ENCODE results near the gene C1RL.

Gene C1RL

GRCh38 chr12:7139200-7139599 is 30.2 kb upstream of the C1RL start:
- Histone ChIP-seq H3K9ac (ENCODE audit: low read length in 5 of 5) (no peak overlapping the region), H3K4me1 (ENCODE audit: control insufficient read depth in 5 of 5, insufficient read depth in 5 of 5, low read length in 5 of 5) (peaks cover 0 to 2% (median 0%) of the 10 kb centered on the region in 5 donors), H3K4me3 (ENCODE audit: low read depth in 1 of 5, low read length in 5 of 5) (no peak overlapping the region), H3K36me3 (ENCODE audit: control insufficient read depth in 5 of 5, insufficient read depth in 5 of 5, low read length in 5 of 5) (peaks cover 0 to 32% (median 24%) of the 10 kb centered on the region in 5 donors), H3K27me3 (ENCODE audit: control insufficient read depth in 5 of 5, insufficient read depth in 4 of 5, low read length in 5 of 5) (no peaks in the 10 kb centered on the region), H3K9me3 (ENCODE audit: control insufficient read depth in 5 of 5, low read length in 5 of 5) (no peaks in the 10 kb centered on the region), H3K27ac (ENCODE audit: low read depth, low read length) (no peak overlapping the region)

- Histone ChIP-seq H3K27ac (ENCODE audit: low read depth, low read length) (no peak overlapping the region), H3K9me3 (ENCODE audit: control insufficient read depth in 5 of 5, low read length in 5 of 5) (no peaks in the 10 kb centered on the region), H3K27me3 (ENCODE audit: control insufficient read depth in 5 of 5, insufficient read depth in 4 of 5, low read length in 5 of 5) (no peaks in the 10 kb centered on the region), H3K4me3 (ENCODE audit: low read depth in 1 of 5, low read length in 5 of 5) (no peak overlapping the region), H3K36me3 (ENCODE audit: control insufficient read depth in 5 of 5, insufficient read depth in 5 of 5, low read length in 5 of 5) (peaks cover 0 to 34% (median 26%) of the 10 kb centered on the region in 5 donors), H3K9ac (ENCODE audit: low read length in 5 of 5) (no peak overlapping the region), H3K4me1 (ENCODE audit: control insufficient read depth in 5 of 5, insufficient read depth in 5 of 5, low read length in 5 of 5) (peaks cover 0 to 2% (median 0%) of the 10 kb centered on the region in 5 donors)
Observed at GRCh38 chr12:7137908-7138307, 28.9 kb upstream of the C1RL start.

- peaks cover 0 to 5% (median 0%) of the 10 kb centered on the region in 5 donors for H3K4me1 ChIP-seq (ENCODE audit: control insufficient read depth in 5 of 5, insufficient read depth in 5 of 5, low read length in 5 of 5)
- no peaks in the 10 kb centered on the region for H3K9me3 ChIP-seq (ENCODE audit: control insufficient read depth in 5 of 5, low read length in 5 of 5)
- peaks cover 0 to 34% (median 26%) of the 10 kb centered on the region in 5 donors for H3K36me3 ChIP-seq (ENCODE audit: control insufficient read depth in 5 of 5, insufficient read depth in 5 of 5, low read length in 5 of 5)
- H3K27ac ChIP-seq (ENCODE audit: low read depth, low read length): no peak overlapping the region
- H3K9ac ChIP-seq (ENCODE audit: low read length in 5 of 5): no peak overlapping the region
- H3K27me3 ChIP-seq (ENCODE audit: control insufficient read depth in 5 of 5, insufficient read depth in 4 of 5, low read length in 5 of 5): peaks cover 0 to 6% (median 3%) of the 10 kb centered on the region in 5 donors
- no peak overlapping the region for H3K4me3 ChIP-seq (ENCODE audit: low read depth in 1 of 5, low read length in 5 of 5)
Observed at GRCh38 chr12:7136676-7137075, 27.7 kb upstream of the C1RL start.

- Histone ChIP-seq H3K27me3 (ENCODE audit: control insufficient read depth in 5 of 5, insufficient read depth in 4 of 5, low read length in 5 of 5) (peaks cover 0 to 12% (median 9%) of the 10 kb centered on the region in 5 donors), H3K36me3 (ENCODE audit: control insufficient read depth in 5 of 5, insufficient read depth in 5 of 5, low read length in 5 of 5) (peaks cover 0 to 34% (median 25%) of the 10 kb centered on the region in 5 donors), H3K9me3 (ENCODE audit: control insufficient read depth in 5 of 5, low read length in 5 of 5) (no peaks in the 10 kb centered on the region), H3K4me3 (ENCODE audit: low read depth in 1 of 5, low read length in 5 of 5) (no peak overlapping the region), H3K27ac (ENCODE audit: low read depth, low read length) (no peak overlapping the region), H3K4me1 (ENCODE audit: control insufficient read depth in 5 of 5, insufficient read depth in 5 of 5, low read length in 5 of 5) (peaks cover 1 to 5% (median 2%) of the 10 kb centered on the region in 5 donors), H3K9ac (ENCODE audit: low read length in 5 of 5) (no peak overlapping the region)
Observed at GRCh38 chr12:7136071-7136470, 27.1 kb upstream of the C1RL start.

GRCh38 chr12:7134396-7135166 is 25.6 kb upstream of the C1RL start:
- no peaks in the 10 kb centered on the region for H3K9me3 ChIP-seq (ENCODE audit: control insufficient read depth in 5 of 5, low read length in 5 of 5)
- H3K36me3 ChIP-seq (ENCODE audit: control insufficient read depth in 5 of 5, insufficient read depth in 5 of 5, low read length in 5 of 5): peaks cover 0 to 34% (median 24%) of the 10 kb centered on the region in 5 donors
- H3K9ac ChIP-seq (ENCODE audit: low read length in 5 of 5): no peak overlapping the region
- H3K4me1 ChIP-seq (ENCODE audit: control insufficient read depth in 5 of 5, insufficient read depth in 5 of 5, low read length in 5 of 5): peaks cover 5 to 18% (median 15%) of the 10 kb centered on the region in 5 donors
- no peak overlapping the region for H3K4me3 ChIP-seq (ENCODE audit: low read depth in 1 of 5, low read length in 5 of 5)
- peaks cover 7 to 19% (median 12%) of the 10 kb centered on the region in 5 donors for H3K27me3 ChIP-seq (ENCODE audit: control insufficient read depth in 5 of 5, insufficient read depth in 4 of 5, low read length in 5 of 5)
- no peak overlapping the region for H3K27ac ChIP-seq (ENCODE audit: low read depth, low read length)

GRCh38 chr12:7131502-7131866 is 22.5 kb upstream of the C1RL start:
- Histone ChIP-seq H3K36me3 (ENCODE audit: control insufficient read depth in 5 of 5, insufficient read depth in 5 of 5, low read length in 5 of 5) (peaks cover 0 to 26% (median 10%) of the 10 kb centered on the region in 5 donors), H3K4me3 (ENCODE audit: low read depth in 1 of 5, low read length in 5 of 5) (peak overlapping the region in 2 of 5 donors; percentile 61 to 71), H3K27me3 (ENCODE audit: control insufficient read depth in 5 of 5, insufficient read depth in 4 of 5, low read length in 5 of 5) (peaks cover 10 to 35% (median 28%) of the 10 kb centered on the region in 5 donors), H3K9ac (ENCODE audit: low read length in 5 of 5) (no peak overlapping the region), H3K9me3 (ENCODE audit: control insufficient read depth in 5 of 5, low read length in 5 of 5) (no peaks in the 10 kb centered on the region), H3K4me1 (ENCODE audit: control insufficient read depth in 5 of 5, insufficient read depth in 5 of 5, low read length in 5 of 5) (peaks cover 8 to 34% (median 31%) of the 10 kb centered on the region in 5 donors), H3K27ac (ENCODE audit: low read depth, low read length) (no peak overlapping the region)

- Histone ChIP-seq H3K27me3 (ENCODE audit: control insufficient read depth in 5 of 5, insufficient read depth in 4 of 5, low read length in 5 of 5) (peaks cover 10 to 35% (median 28%) of the 10 kb centered on the region in 5 donors), H3K36me3 (ENCODE audit: control insufficient read depth in 5 of 5, insufficient read depth in 5 of 5, low read length in 5 of 5) (peaks cover 0 to 20% (median 4%) of the 10 kb centered on the region in 5 donors), H3K27ac (ENCODE audit: low read depth, low read length) (peak overlapping the region; percentile 16), H3K4me3 (ENCODE audit: low read depth in 1 of 5, low read length in 5 of 5) (peak overlapping the region; percentile 48 to 71 (median 53)), H3K9me3 (ENCODE audit: control insufficient read depth in 5 of 5, low read length in 5 of 5) (no peaks in the 10 kb centered on the region), H3K4me1 (ENCODE audit: control insufficient read depth in 5 of 5, insufficient read depth in 5 of 5, low read length in 5 of 5) (peaks cover 8 to 34% (median 31%) of the 10 kb centered on the region in 5 donors), H3K9ac (ENCODE audit: low read length in 5 of 5) (peak overlapping the region in 3 of 5 donors; percentile 19 to 64 (median 22))
Observed at GRCh38 chr12:7130701-7131501, 21.9 kb upstream of the C1RL start.

GRCh38 chr12:7129872-7130691 is 21.1 kb upstream of the C1RL start, which contains the start of gene CLSTN3:
Gene CLSTN3 (plus strand): TSS chr12:7130371. CDS start chr12:7130649, 278 bp downstream.
- Histone ChIP-seq H3K4me1 (ENCODE audit: control insufficient read depth in 5 of 5, insufficient read depth in 5 of 5, low read length in 5 of 5) (peaks cover 8 to 34% (median 31%) of the 10 kb centered on the region in 5 donors), H3K4me3 (ENCODE audit: low read depth in 1 of 5, low read length in 5 of 5) (peak within 1 kb of the TSS; percentile 48 to 71 (median 61)), H3K9ac (ENCODE audit: low read length in 5 of 5) (peak within 1 kb of the TSS in 4 of 5 donors; percentile 32 to 64 (median 53)), H3K27me3 (ENCODE audit: control insufficient read depth in 5 of 5, insufficient read depth in 4 of 5, low read length in 5 of 5) (peaks cover 10 to 35% (median 28%) of the 10 kb centered on the region in 5 donors), H3K9me3 (ENCODE audit: control insufficient read depth in 5 of 5, low read length in 5 of 5) (no peaks in the 10 kb centered on the region), H3K36me3 (ENCODE audit: control insufficient read depth in 5 of 5, insufficient read depth in 5 of 5, low read length in 5 of 5) (peaks cover 0 to 12% (median 0%) of the 10 kb centered on the region in 5 donors), H3K27ac (ENCODE audit: low read depth, low read length) (peak within 1 kb of the TSS; percentile 16)

- no peak overlapping the region for H3K27ac ChIP-seq (ENCODE audit: low read depth, low read length)
- H3K9me3 ChIP-seq (ENCODE audit: control insufficient read depth in 5 of 5, low read length in 5 of 5): no peaks in the 10 kb centered on the region
- H3K36me3 ChIP-seq (ENCODE audit: control insufficient read depth in 5 of 5, insufficient read depth in 5 of 5, low read length in 5 of 5): peaks cover 0 to 8% (median 0%) of the 10 kb centered on the region in 5 donors
- peak overlapping the region; percentile 24 to 71 (median 61) for H3K4me3 ChIP-seq (ENCODE audit: low read depth in 1 of 5, low read length in 5 of 5)
- H3K9ac ChIP-seq (ENCODE audit: low read length in 5 of 5): peak overlapping the region in 4 of 5 donors; percentile 32 to 56 (median 48)
- peaks cover 10 to 37% (median 28%) of the 10 kb centered on the region in 5 donors for H3K27me3 ChIP-seq (ENCODE audit: control insufficient read depth in 5 of 5, insufficient read depth in 4 of 5, low read length in 5 of 5)
- H3K4me1 ChIP-seq (ENCODE audit: control insufficient read depth in 5 of 5, insufficient read depth in 5 of 5, low read length in 5 of 5): peaks cover 8 to 34% (median 31%) of the 10 kb centered on the region in 5 donors
Observed at GRCh38 chr12:7129287-7129871, 20.4 kb upstream of the C1RL start.

All from subcutaneous abdominal adipose tissue (tissue), 5 donors.